Testis (tissue), 3 donors: ENCODE results near the gene TECR. TPM values are rescaled to one million over a fixed set of nuclear protein-coding genes. Genes with fewer than 3 reads are reported as not detected.

Experiments
- DNase-seq: peaks from one replicate; pipeline ENCODE4 v3.0.0-alpha.2; 2019
- H3K27ac ChIP-seq, 2 donors: fragments of 200-600 bp; sonication (generic); one replicate each; pipeline ENCODE4 v1.5.1; 2019
- H3K27me3 ChIP-seq: fragments of 200-600 bp; sonication (generic); one replicate; pipeline ENCODE4 v1.5.1; 2019
- H3K36me3 ChIP-seq: fragments of 200-600 bp; sonication (generic); one replicate; pipeline ENCODE4 v1.5.1; 2017; ENCODE audit warnings: low read depth; ENCODE audit errors: missing control alignments
- H3K4me1 ChIP-seq: fragments of 200-600 bp; sonication (generic); one replicate; pipeline ENCODE4 v1.5.1; 2019
- H3K4me3 ChIP-seq, 2 donors: fragments of 200-600 bp; sonication (generic); one replicate each; pipeline ENCODE4 v1.5.1; 2017 to 2019
- H3K9me3 ChIP-seq: fragments of 200-600 bp; sonication (generic); one replicate; pipeline ENCODE4 v1.5.1; 2017
- POLR2A ChIP-seq: fragments of 450-650 bp; IDR thresholded peaks from one replicate; pipeline ENCODE4 v1.6.1; 2017; ENCODE audit warnings: antibody characterized with exemption, mild to moderate bottlenecking, moderate library complexity
- WGBS, 2 donors: methylation state at CpG; one replicate each; pipeline ENCODE4 v1.1.5; 2018; 5-methylcytosine and 5-hydroxymethylcytosine counted together
- intact Hi-C: fragments of 100-400 bp; cut with DNase I; formaldehyde crosslinking; loops from one replicate; pipeline ENCODE4 v1.15.1; 2023; ENCODE audit warnings: low total_unique reads
- polyA plus RNA-seq: library from polyadenylated mRNA; stranded (reverse); fragments of 350-450 nt; fragmentation: Illumina TruSeq; extraction: RNeasy Lipid Tissue Mini Kit (QIAGEN cat#74804); gene quantifications from one replicate; pipeline ENCODE4 v1.2.3, GENCODE V29; 2014; ENCODE audit warnings: low read depth, low replicate concordance; ENCODE audit not compliant: insufficient read depth
- total RNA-seq, 2 donors: library from RNA; depleted of rRNA; stranded (reverse); fragments of >200 nt; gene quantifications; one replicate each; pipeline ENCODE4 v1.2.3, GENCODE V29; 2016
- TF ChIP-seq, protein P1 (sequence below), 3 experiments: fragments of 450-650 bp in 2 of 3; fragments of 200-600 bp in 1 of 3; sonication (generic) in 1 of 3; IDR thresholded peaks; one replicate each; pipeline ENCODE4 v1.5.1; 2016 to 2019; ENCODE audit warnings: antibody characterized with exemption in 3 of 3, mild to moderate bottlenecking in 2 of 3, moderate library complexity in 1 of 3

The TECR gene
- total and polyA plus RNA-seq, 3 donors from 2014 or later = 164 to 418 (median 192) TPM

DNA sequence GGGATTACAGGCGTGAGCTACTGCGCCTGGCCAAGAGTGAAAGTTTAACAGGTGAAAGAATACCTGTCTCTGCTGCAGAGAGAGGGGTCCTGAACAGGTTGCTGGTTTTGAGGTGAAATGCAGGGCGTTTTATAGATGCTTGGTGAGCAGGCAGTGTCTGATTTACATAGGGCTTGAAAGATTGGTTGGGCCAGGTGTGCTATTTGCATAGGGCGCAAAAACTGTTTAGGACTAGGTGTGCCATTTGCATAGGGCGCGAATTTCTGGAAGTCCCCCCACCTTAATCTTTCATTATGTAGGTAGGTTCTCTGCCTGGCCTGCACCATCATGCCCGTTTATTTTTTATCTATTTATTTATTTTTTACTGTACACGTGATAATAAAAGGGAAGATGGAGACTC, 47.0 kb downstream of the TECR start:
- no peaks in the 10 kb centered on the region for H3K4me1 ChIP-seq
- DNase-seq = no peak
- H3K4me3 ChIP-seq = no peak overlapping the region
- TF ChIP-seq POLR2A = no peak
- TF ChIP-seq, protein P1, sequence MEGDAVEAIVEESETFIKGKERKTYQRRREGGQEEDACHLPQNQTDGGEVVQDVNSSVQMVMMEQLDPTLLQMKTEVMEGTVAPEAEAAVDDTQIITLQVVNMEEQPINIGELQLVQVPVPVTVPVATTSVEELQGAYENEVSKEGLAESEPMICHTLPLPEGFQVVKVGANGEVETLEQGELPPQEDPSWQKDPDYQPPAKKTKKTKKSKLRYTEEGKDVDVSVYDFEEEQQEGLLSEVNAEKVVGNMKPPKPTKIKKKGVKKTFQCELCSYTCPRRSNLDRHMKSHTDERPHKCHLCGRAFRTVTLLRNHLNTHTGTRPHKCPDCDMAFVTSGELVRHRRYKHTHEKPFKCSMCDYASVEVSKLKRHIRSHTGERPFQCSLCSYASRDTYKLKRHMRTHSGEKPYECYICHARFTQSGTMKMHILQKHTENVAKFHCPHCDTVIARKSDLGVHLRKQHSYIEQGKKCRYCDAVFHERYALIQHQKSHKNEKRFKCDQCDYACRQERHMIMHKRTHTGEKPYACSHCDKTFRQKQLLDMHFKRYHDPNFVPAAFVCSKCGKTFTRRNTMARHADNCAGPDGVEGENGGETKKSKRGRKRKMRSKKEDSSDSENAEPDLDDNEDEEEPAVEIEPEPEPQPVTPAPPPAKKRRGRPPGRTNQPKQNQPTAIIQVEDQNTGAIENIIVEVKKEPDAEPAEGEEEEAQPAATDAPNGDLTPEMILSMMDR (IDR thresholded peaks at IDR 0.05) = no peak
- intact Hi-C loops = no loop called here
- H3K36me3 ChIP-seq = no peaks in the 10 kb centered on the region
- 86 to 88% methylated on average over 8 of the region's 8 CpGs for WGBS, 2 donors
- no peaks in the 10 kb centered on the region for H3K9me3 ChIP-seq
- H3K27me3 ChIP-seq = no peaks in the 10 kb centered on the region
- H3K27ac ChIP-seq = no peak overlapping the region

DNA sequence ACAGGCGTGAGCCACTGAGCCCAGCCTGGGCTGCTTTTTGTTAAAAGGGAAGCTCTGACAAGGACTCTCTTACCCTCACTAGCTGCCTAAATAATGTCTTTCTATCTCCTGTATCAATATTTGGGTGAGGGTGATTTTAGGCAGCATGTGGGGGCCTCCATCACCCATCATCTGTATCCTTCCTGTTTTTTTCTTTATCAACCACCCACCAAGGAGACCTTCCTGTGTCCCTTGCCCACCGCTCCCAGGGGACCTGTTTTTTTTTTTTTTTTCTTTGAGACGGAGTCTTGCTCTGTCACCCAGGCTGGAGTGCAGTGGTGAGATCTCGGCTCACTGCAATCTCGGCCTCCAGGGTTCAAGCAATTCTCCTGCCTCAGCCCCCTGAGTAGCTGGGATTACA, 47.9 kb downstream of the TECR start:
- H3K36me3 ChIP-seq = no peaks in the 10 kb centered on the region
- H3K4me1 ChIP-seq = no peaks in the 10 kb centered on the region
- no peak for DNase-seq
- H3K9me3 ChIP-seq = no peaks in the 10 kb centered on the region
- no peaks in the 10 kb centered on the region for H3K27me3 ChIP-seq
- TF ChIP-seq, protein P1 (IDR thresholded peaks at IDR 0.05) = no peak
- TF ChIP-seq POLR2A = no peak
- H3K4me3 ChIP-seq = no peak overlapping the region
- intact Hi-C loops = no loop called here
- 81 to 94% methylated on average over 5 of the region's 5 CpGs for WGBS, 2 donors
- no peak overlapping the region for H3K27ac ChIP-seq

GRCh38 chr19:14577885-14578427, 48.6 kb downstream of the TECR start:
- intact Hi-C loops = no loop called here
- TF ChIP-seq, protein P1 (IDR thresholded peaks at IDR 0.05) = no peak
- TF ChIP-seq POLR2A = no peak
- WGBS, 2 donors = 49 to 70% methylated on average over 6 of the region's 6 CpGs
- Histone ChIP-seq H3K27ac (no peak overlapping the region), H3K9me3 (no peaks in the 10 kb centered on the region), H3K36me3 (no peaks in the 10 kb centered on the region), H3K4me3 (no peak overlapping the region), H3K27me3 (no peaks in the 10 kb centered on the region), H3K4me1 (no peaks in the 10 kb centered on the region)
- DNase-seq = no peak

DNA sequence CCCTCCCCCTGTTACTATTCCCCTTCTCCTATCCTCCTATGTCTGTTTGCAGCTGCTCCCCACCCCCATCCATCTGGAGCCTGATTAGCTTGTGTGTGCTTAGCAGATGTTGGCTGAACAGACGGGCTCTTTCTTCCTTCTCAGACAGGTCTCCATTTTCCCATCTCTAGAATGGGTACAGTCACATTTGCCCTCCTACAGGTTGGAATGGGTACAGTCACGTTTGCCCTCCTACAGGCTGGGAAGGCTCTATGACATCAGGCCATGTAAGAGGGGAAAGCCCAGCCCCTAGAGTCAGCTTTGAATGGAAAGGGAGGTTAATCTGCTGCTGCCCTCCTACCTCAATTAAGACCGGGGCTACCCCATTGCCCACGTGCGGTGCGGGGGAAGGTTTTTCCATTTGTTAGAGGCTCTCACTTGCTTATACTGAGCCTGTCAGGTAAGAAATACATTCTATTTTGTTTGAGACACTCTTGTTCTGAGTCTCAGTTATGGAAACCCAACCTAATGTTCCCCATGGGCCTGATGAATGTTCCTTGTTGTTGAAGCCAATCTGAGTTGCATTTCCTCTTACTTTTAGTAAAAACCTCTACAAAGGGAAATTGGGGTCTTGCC, 51.3 kb downstream of the TECR start:
- 65 to 77% methylated on average over 6 of the region's 6 CpGs for WGBS, 2 donors

More for the DNA sequence above, 51.3 kb downstream of the TECR start:
- Histone ChIP-seq H3K27me3 (no peaks in the 10 kb centered on the region), H3K27ac (no peak overlapping the region), H3K36me3 (no peaks in the 10 kb centered on the region), H3K9me3 (no peaks in the 10 kb centered on the region), H3K4me3 (no peak overlapping the region), H3K4me1 (no peaks in the 10 kb centered on the region)
- DNase-seq = no peak
- intact Hi-C loops = no loop called here
- no peak for TF ChIP-seq POLR2A
- TF ChIP-seq, protein P1 (IDR thresholded peaks at IDR 0.05) = no peak
